Panc1 (cell line): ENCODE data around the gene C1S. TPM values are rescaled to one million over a fixed set of nuclear protein-coding genes. Genes with fewer than 3 reads are reported as not detected.

Source experiments
- ATAC-seq: fragments of 200-7000 bp; cut with Tn5 transposase; 2 replicates; pipeline ENCODE4 v1.9.1; 2020; ENCODE audit warnings: mild to moderate bottlenecking, moderate library complexity
- BruUV-seq: library from RNA; stranded (reverse); fragments of 400-500 nt; replicated peaks from 2 replicates; lab custom pipeline; 2021; lab: Mats Ljungman, UMichigan
- CTCF ChIA-PET: fragments of 300-600 bp; sonication (Branson Sonifier 250); formaldehyde crosslinking; loops from one replicate; lab custom pipeline; 2022; ENCODE audit warnings: antibody characterized with exemption; lab: Charles Lee
- POLR2A ChIA-PET: fragments of 300-600 bp; sonication (Branson Sonifier 250); formaldehyde crosslinking; loops from one replicate; lab custom pipeline; 2022; ENCODE audit warnings: antibody characterized with exemption; lab: Charles Lee
- DNase-seq: peaks from one replicate; pipeline ENCODE4 v3.0.0-alpha.2; 2010; ENCODE audit warnings: low read depth, low spot score
- H3K27ac ChIP-seq: 2 replicates; pipeline ENCODE4 v1.5.1; 2011; ENCODE audit warnings: mild to moderate bottlenecking, low read length, inconsistent platforms
- H3K27me3 ChIP-seq: fragments of 200-500 bp; sonication (Bioruptor generic); 2 replicates; pipeline ENCODE4 v1.6.0; 2014; ENCODE audit warnings: low read length, inconsistent platforms; ENCODE audit not compliant: control insufficient read depth, insufficient read depth
- H3K36me3 ChIP-seq: fragments of 200-500 bp; sonication (Bioruptor generic); 2 replicates; pipeline ENCODE4 v1.5.1; 2014; ENCODE audit warnings: inconsistent platforms, mild to moderate bottlenecking, low read length, moderate library complexity; ENCODE audit not compliant: control insufficient read depth, insufficient read depth
- H3K4me1 ChIP-seq: 2 replicates; pipeline ENCODE4 v1.5.1; 2011; ENCODE audit warnings: inconsistent platforms, mild to moderate bottlenecking, low read length, moderate library complexity; ENCODE audit not compliant: control insufficient read depth, insufficient read depth
- H3K4me3 ChIP-seq, 2 experiments: 2 replicates each; pipeline ENCODE4 v1.5.1; 2011 to 2012; ENCODE audit warnings: low read depth in 2 of 2, low read length in 2 of 2, mild to moderate bottlenecking in 2 of 2, inconsistent platforms in 1 of 2, moderate library complexity in 1 of 2
- H3K9me3 ChIP-seq: fragments of 200-500 bp; sonication (Bioruptor generic); 2 replicates; pipeline ENCODE4 v1.5.1; 2014; ENCODE audit warnings: low read depth, mild to moderate bottlenecking, inconsistent platforms, low read length, moderate library complexity; ENCODE audit not compliant: control insufficient read depth, insufficient read depth
- CTCF ChIP-seq: fragments of 450-650 bp; IDR thresholded peaks from 2 replicates; pipeline ENCODE4 v1.5.1; 2017; ENCODE audit warnings: mild to moderate bottlenecking
- POLR2AphosphoS5 ChIP-seq: IDR thresholded peaks from 2 replicates; pipeline ENCODE4 v1.6.1; 2012; ENCODE audit warnings: mild to moderate bottlenecking, low read depth, low read length, moderate library complexity
- REST ChIP-seq, 2 experiments: IDR thresholded peaks; 2 replicates each; pipeline ENCODE4 v1.6.1; 2011 to 2012; ENCODE audit warnings: low read depth in 2 of 2, control low read depth in 1 of 2, low read length in 1 of 2, mild to moderate bottlenecking in 1 of 2, moderate library complexity in 1 of 2; ENCODE audit not compliant: insufficient read depth in 1 of 2
- SIN3A ChIP-seq: IDR thresholded peaks from 2 replicates; pipeline ENCODE4 v1.6.1; 2012; ENCODE audit warnings: low read depth, mild to moderate bottlenecking, low read length, moderate library complexity, borderline replicate concordance; ENCODE audit not compliant: insufficient read depth
- TCF7L2 ChIP-seq: IDR thresholded peaks from 2 replicates; pipeline ENCODE4 v1.6.1; 2011; ENCODE audit warnings: mild to moderate bottlenecking, low read depth, low read length, inconsistent platforms
- in situ Hi-C: cut with HindIII; loops from 2 replicates; pipeline ENCODE4 v1.10.0; 2016; ENCODE audit warnings: low sequenced_read_pairs, low pct_unique_long_range_greater_than_20kb
- intact Hi-C: fragments of 100-400 bp; cut with micrococcal nuclease; formaldehyde crosslinking; loops from one replicate; pipeline ENCODE4 v1.10.0; 2022; ENCODE audit not compliant: unreplicated experiment
- total RNA-seq: library from RNA; stranded (reverse); gene quantifications from one replicate; pipeline ENCODE4 v1.2.1, GENCODE V29; 2021; ENCODE audit not compliant: unreplicated experiment

The C1S gene
- total RNA-seq, 1 experiment from 2014 or later = 1.8 TPM

- TF ChIP-seq TCF7L2 = no peak
- no peak for TF ChIP-seq CTCF
- TF ChIP-seq REST (IDR thresholded peaks at IDR 0.05; ENCODE audit: insufficient read depth in 1 of 2, low read depth in 2 of 2, low read length in 1 of 2) = no peak
- TF ChIP-seq POLR2AphosphoS5 = no peak
- no peak for TF ChIP-seq SIN3A
- H3K4me1 ChIP-seq = no peaks in the 10 kb centered on the region
- ChIA-PET CTCF (no interaction called here), POLR2A (no interaction called here)
- intact Hi-C loops (no loop called here), in situ Hi-C loops (no loop called here)
- peak overlapping the region in 1 of 2 experiments; percentile 48; a peak in 2 of 4 replicates for H3K4me3 ChIP-seq
- BruUV-seq = no TSS peak
- no peaks in the 10 kb centered on the region for H3K36me3 ChIP-seq
- DNase-seq (no peak), ATAC-seq (peak; percentile 13; the same call in 1 of the 2 replicates)
- no peaks in the 10 kb centered on the region for H3K9me3 ChIP-seq
- H3K27me3 ChIP-seq = no peaks in the 10 kb centered on the region
- H3K27ac ChIP-seq = no peak overlapping the region
Observed at GRCh38 chr12:7091660-7092228, 31.2 kb downstream of the C1S start.

GRCh38 chr12:7092229-7092985 lies 31.9 kb downstream of the C1S start, which contains the start of gene C1R:
C1R (minus strand) TSS chr12:7092445; CDS start chr12:7092388, 57 bp downstream.
- ATAC-seq (peak; percentile 74), DNase-seq (peak; percentile 24)
- Histone ChIP-seq H3K4me1 (no peaks in the 10 kb centered on the region), H3K27ac (0 out of 2 replicates have a peak within 1 kb of the TSS, but pooled peaks have one; percentile 34), H3K9me3 (no peaks in the 10 kb centered on the region), H3K27me3 (no peaks in the 10 kb centered on the region), H3K36me3 (no peaks in the 10 kb centered on the region), H3K4me3 (peak within 1 kb of the TSS; percentile 26 to 48)
- TF ChIP-seq CTCF = peak; percentile 88
- TF ChIP-seq TCF7L2 = no peak
- ChIA-PET CTCF (interaction anchor here (0.8 kb wide), 1 partner anchor 17 kb away, joined by 3 read pairs; the partner anchor contains the start of gene C1RL), POLR2A (no interaction called here)
- no TSS peak for BruUV-seq
- intact Hi-C loops = no loop called here
- in situ Hi-C loops = no loop called here
